Stimulated activated naive B cell treated with anti-CD40 and anti-IgM and Interleukin-4, amounts not matched to agents 10 μg/mL and 1 μg/mL and 100 μg/mL, for 72 hours (primary cell): Measurements from ENCODE around the gene DOCK1.
"Not testable (repeated sequence)": the region's sequence is repeated elsewhere in the genome, so short reads cannot be mapped to it uniquely, and the experiment has no call there.

ENCODE experiments used
- ATAC-seq, 2 donors: fragments of 150-1000 bp; cut with Tn5 transposase; replicated peaks; 2 replicates each; pipeline ENCODE4 v1.10.0; 2021; ENCODE audit warnings: moderate library complexity in 1 of 2
- DNase-seq: peaks from one replicate; pipeline ENCODE4 v3.0.0; 2021
- H3K27ac Mint-ChIP-seq: one replicate; pipeline ENCODE4 v1.8.0; 2022; ENCODE audit warnings: mild to moderate bottlenecking, mixed read lengths
- H3K27me3 Mint-ChIP-seq, 2 donors: one replicate each; pipeline ENCODE4 v1.8.0; 2022; ENCODE audit warnings: mixed read lengths in 2 of 2
- H3K36me3 Mint-ChIP-seq, 2 donors: one replicate each; pipeline ENCODE4 v1.8.0; 2022; ENCODE audit warnings: mixed read lengths in 2 of 2, mild to moderate bottlenecking in 1 of 2
- H3K4me1 Mint-ChIP-seq, 2 donors: one replicate each; pipeline ENCODE4 v1.8.0; 2022; ENCODE audit warnings: mixed read lengths in 2 of 2, mild to moderate bottlenecking in 1 of 2
- H3K4me3 Mint-ChIP-seq, 2 donors: one replicate each; pipeline ENCODE4 v1.8.0; 2022; ENCODE audit warnings: mild to moderate bottlenecking in 2 of 2, mixed read lengths in 2 of 2, moderate library complexity in 1 of 2
- H3K9me3 Mint-ChIP-seq, 2 donors: one replicate each; pipeline ENCODE4 v1.8.0; 2022; ENCODE audit warnings: mixed read lengths in 2 of 2, mild to moderate bottlenecking in 1 of 2

The DOCK1 gene

DNA sequence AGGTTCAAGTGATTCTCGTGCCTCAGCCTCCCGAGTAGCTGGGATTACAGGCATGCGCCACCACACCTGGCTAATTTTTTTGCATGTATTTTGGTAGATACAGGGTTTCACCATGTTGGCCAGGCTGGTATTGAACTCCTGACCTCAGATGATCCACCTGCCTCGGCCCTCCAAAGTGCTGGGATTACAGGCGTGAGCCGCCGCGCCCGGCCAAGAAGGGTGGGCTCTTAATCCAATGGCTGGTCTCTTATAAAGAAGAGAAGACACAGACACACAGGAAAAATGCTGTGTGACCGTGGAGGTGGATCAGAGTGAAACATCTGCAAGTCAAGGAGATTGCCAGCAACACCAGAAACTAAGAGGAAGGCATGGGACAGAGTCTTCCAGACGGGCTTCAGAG is 394.0 kb downstream of the DOCK1 start:
- H3K4me3 Mint-ChIP-seq, H3K9me3 Mint-ChIP-seq, ATAC-seq, H3K27ac Mint-ChIP-seq, H3K36me3 Mint-ChIP-seq, H3K4me1 Mint-ChIP-seq, DNase-seq, H3K27me3 Mint-ChIP-seq: not testable (repeated sequence)

DNA sequence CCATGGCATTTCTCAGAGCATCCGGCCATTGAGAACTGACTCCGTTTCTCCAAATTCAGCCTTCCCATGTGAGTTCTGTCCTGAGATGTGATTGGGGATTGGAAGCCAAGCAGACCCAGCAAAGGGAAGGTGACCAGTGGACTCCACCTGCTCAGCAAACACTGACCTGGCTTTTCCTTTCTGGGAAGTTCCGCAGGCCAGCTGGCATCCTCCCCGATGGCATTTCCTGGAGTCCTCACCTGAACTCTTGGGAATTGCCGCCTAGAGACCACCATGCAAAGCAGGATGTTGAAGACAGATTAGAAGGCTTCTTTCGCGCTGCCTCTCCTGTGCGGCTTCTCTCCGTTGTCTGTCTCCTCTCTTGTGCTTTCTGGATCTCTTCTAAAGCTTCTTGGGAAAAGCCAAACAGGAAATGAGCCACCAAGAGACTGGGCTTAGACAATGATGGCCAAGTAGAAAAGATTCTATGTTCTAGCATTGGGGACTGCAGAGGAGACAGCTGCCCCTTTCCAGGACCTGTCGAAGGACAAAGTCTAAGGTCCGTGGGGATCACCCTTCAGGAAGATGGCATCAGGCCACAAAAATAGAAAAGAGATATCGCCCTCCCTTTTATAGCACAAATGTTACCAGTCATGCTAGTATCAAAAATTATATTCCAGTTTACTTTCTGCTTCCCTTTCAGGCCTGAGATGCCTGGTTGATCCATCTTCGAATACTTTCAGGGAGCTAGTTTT is 394.9 kb downstream of the DOCK1 start:
- no peak for ATAC-seq
- Mint-ChIP-seq H3K4me3 (no peak overlapping the region), H3K4me1 (no peaks in the 10 kb centered on the region), H3K27me3 (no peaks in the 10 kb centered on the region), H3K9me3 (no peaks in the 10 kb centered on the region), H3K36me3 (no peaks in the 10 kb centered on the region), H3K27ac (no peak overlapping the region)
- no peak for DNase-seq

DNA sequence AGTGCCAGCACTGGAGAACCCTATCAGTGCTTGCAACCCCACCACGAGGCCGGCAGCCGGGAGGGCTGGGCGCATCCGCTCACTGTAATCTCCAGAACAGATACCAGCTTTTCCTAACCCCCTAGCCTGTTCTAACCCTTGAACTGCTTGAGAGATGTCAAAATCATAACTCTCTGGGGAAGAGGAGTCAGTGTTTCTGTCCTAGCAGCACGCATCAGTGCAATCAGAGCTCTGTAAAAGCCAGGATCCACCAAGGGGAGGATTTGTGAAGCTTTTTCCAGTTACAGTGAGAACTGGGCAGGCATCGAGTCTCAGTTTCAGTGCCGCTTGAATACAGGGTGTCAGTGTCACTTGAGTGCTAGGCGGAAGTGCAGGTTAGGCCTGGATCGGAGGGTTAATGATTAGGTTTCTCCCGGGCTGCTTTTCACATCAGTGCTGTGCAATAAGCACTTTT is 395.7 kb downstream of the DOCK1 start:
- no peak overlapping the region for H3K27ac Mint-ChIP-seq
- H3K27me3 Mint-ChIP-seq, result no peaks in the 10 kb centered on the region
- no peak for DNase-seq
- ATAC-seq, result no peak
- no peak overlapping the region for H3K4me3 Mint-ChIP-seq
- H3K9me3 Mint-ChIP-seq, result no peaks in the 10 kb centered on the region
- no peaks in the 10 kb centered on the region for H3K4me1 Mint-ChIP-seq
- H3K36me3 Mint-ChIP-seq, result no peaks in the 10 kb centered on the region

DNA sequence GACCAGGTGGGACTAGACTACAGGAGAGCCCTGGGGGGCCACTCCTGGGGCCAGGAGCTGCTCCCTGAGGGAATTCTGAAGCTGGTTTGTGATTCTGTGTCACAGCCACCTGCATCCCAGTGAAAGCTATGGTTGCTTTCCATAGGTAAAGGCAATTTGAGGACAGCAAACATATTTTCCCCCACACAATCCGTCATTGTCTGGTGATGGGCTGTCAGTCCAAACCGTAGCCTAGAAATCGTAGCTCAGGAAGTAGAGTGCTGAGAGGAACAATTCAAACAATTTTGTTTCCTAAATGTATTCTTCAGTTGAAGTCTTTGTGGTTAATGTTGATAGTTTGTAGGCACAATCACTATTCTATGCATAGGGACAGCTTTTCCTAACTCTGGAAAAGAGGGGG is 397.1 kb downstream of the DOCK1 start:
- H3K27me3 Mint-ChIP-seq, result no peaks in the 10 kb centered on the region
- DNase-seq, result no peak
- no peak overlapping the region for H3K27ac Mint-ChIP-seq
- H3K4me3 Mint-ChIP-seq, result no peak overlapping the region
- no peaks in the 10 kb centered on the region for H3K36me3 Mint-ChIP-seq
- ATAC-seq, result no peak
- H3K9me3 Mint-ChIP-seq, result no peaks in the 10 kb centered on the region
- H3K4me1 Mint-ChIP-seq, result no peaks in the 10 kb centered on the region

DNA sequence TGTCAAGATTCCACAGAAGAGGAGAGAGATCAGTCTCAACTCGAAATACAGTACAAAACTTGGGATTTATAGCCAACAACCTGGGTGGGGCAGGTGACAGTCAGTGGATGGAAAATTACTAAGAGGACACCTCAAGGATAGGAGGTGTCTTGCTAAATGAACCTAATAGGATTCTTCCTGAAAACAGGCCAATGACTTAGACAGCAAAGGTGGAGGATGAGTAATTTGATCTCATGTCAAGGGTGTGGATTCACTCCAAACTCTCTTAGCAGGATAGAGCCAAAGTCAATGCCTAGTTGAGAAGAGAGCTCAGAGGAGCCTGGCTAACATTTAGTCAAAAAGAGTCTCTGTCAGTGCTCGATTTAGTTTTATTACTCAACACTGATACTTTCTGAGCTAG is 397.9 kb downstream of the DOCK1 start:
- H3K9me3 Mint-ChIP-seq, result no peaks in the 10 kb centered on the region
- no peak overlapping the region for H3K4me3 Mint-ChIP-seq
- no peak overlapping the region for H3K27ac Mint-ChIP-seq
- no peaks in the 10 kb centered on the region for H3K4me1 Mint-ChIP-seq
- DNase-seq, result no peak
- no peak for ATAC-seq
- H3K27me3 Mint-ChIP-seq, result no peaks in the 10 kb centered on the region
- no peaks in the 10 kb centered on the region for H3K36me3 Mint-ChIP-seq

DNA sequence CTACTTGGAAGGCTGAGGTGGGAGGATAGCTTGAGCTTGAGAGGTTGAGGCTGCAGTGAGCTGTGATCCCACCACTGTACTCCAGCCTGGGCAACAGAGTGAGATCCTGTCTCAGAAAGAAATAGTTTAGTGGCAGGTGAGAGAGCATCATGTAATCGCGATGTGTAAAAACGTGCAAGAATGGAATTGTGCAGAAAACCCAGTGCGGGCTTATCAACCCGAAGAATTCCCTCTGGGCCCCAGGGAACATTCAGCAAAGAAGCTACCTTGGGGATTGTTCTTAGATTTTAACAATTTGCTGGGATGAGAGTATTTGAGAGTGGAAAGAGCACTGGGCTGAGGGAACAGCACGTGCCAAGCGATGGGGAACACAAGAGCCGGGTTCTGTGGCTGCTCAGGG is 398.5 kb downstream of the DOCK1 start:
- H3K27ac Mint-ChIP-seq, result no peak overlapping the region
- no peaks in the 10 kb centered on the region for H3K4me1 Mint-ChIP-seq
- no peak for ATAC-seq
- H3K36me3 Mint-ChIP-seq, result no peaks in the 10 kb centered on the region
- H3K4me3 Mint-ChIP-seq, result no peak overlapping the region
- DNase-seq, result no peak
- H3K9me3 Mint-ChIP-seq, result no peaks in the 10 kb centered on the region
- H3K27me3 Mint-ChIP-seq, result no peaks in the 10 kb centered on the region

DNA sequence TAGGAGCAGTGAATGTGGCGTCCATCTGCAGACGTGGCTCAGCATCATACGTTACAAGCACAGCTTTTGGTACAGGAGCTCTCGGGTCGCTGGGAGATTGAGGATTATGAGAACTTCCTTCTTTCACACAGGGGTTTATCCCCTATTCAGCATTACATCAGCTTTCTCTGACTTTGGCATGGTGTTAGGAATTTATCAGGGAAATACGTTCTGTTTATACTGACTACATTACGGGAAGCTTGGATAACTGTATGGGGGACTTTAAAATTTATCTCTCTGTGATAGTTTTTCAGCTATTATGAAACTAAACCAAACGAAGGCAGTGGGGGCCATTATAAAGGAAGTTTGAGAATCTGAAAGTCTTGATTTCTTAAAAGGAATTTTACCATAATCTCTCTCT is 401.3 kb downstream of the DOCK1 start:
- no peak overlapping the region for H3K4me3 Mint-ChIP-seq
- H3K27ac Mint-ChIP-seq, result no peak overlapping the region
- no peaks in the 10 kb centered on the region for H3K36me3 Mint-ChIP-seq
- no peaks in the 10 kb centered on the region for H3K27me3 Mint-ChIP-seq
- H3K4me1 Mint-ChIP-seq, result no peaks in the 10 kb centered on the region
- no peaks in the 10 kb centered on the region for H3K9me3 Mint-ChIP-seq
- no peak for ATAC-seq
- no peak for DNase-seq

DNA sequence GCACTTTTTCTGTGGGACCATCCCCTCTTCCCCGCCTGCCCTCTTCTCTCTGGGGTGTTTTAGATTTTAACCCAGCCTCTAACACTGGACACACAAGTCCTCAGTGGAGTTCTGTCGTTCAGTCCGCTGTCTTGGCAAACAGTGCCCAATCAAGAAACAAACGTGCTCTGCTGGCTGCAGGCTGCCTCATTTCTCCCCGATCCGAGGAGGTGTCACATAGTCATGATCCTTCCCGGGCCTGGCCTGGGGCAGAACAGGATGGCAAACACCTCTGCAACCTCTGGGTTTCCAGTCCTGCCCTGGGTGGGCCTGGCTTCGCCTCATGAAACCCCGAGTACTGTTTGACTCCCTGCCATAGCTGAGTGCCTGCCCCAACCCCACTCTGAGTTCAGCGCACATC is 402.1 kb downstream of the DOCK1 start:
- H3K4me3 Mint-ChIP-seq, result no peak overlapping the region
- H3K4me1 Mint-ChIP-seq, result no peaks in the 10 kb centered on the region
- DNase-seq, result no peak
- no peaks in the 10 kb centered on the region for H3K9me3 Mint-ChIP-seq
- no peak for ATAC-seq
- H3K27ac Mint-ChIP-seq, result no peak overlapping the region
- H3K36me3 Mint-ChIP-seq, result no peaks in the 10 kb centered on the region
- H3K27me3 Mint-ChIP-seq, result no peaks in the 10 kb centered on the region

DNA sequence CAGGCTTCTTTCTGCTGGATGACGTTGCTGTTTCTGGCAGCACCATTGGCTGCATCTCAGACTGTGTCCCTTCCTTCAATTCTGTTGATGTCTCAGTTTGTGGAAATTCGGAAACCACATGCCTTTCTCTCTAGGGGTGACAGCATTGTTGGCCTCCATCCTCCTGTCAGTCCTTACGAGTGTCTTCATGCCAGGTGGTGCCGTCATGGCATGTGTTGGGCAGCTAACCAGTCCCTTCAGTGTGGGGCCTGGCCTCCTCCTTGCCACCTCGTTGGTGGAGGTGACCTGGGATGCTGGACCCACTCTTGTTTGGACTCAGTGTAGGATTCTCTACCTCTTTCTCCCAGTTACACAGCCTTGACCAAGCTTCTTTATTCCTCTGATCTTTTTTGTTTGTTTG is 402.8 kb downstream of the DOCK1 start:
- Mint-ChIP-seq H3K4me3 (no peak overlapping the region), H3K4me1 (no peaks in the 10 kb centered on the region), H3K27me3 (peaks cover 0 to 3% of the 10 kb centered on the region in 2 donors), H3K36me3 (no peaks in the 10 kb centered on the region), H3K27ac (no peak overlapping the region), H3K9me3 (no peaks in the 10 kb centered on the region)
- DNase-seq, result no peak
- no peak for ATAC-seq

DNA sequence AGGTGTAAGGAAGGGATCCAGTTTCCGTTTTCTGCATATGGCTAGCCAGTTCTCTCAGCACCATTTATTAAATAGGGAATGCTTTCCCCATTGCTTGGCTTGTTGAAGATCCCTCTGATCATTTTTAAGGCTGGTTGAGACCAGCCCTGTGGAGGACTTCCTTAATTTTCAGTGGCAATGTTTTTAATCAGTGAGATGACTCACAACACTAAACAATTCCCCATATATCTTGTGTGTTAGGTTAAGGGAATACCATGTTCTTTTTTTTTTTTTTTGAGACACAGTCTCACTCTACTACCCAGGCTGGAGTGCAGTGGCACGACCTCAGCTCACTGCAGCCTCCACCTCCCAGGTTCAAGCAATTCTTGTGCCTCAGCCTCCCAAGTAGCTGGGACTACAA is 404.4 kb downstream of the DOCK1 start:
- not testable (repeated sequence) for H3K4me3 Mint-ChIP-seq, H3K9me3 Mint-ChIP-seq, H3K36me3 Mint-ChIP-seq, ATAC-seq, DNase-seq, H3K27ac Mint-ChIP-seq, H3K27me3 Mint-ChIP-seq, H3K4me1 Mint-ChIP-seq

DNA sequence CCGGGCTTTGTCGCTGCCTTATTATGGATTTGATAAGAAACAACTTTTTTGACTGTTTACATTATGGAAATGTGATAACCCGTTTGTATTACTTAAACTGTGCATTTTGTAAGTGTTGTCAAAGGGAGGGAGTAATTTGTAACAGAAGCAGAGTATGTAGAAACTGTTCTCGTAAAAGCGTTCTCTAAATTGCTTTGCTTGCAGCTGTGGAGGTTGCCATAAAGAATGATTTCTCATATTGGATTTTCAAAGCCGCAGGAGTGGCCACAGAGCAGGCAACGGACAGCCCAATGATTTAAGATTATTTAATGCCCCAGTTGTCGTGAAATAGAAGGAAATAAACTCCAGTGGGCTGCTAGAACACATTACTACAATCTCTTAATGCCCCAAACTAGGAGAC is 405.2 kb downstream of the DOCK1 start:
- Mint-ChIP-seq H3K36me3 (no peaks in the 10 kb centered on the region), H3K27ac (no peak overlapping the region), H3K9me3 (no peaks in the 10 kb centered on the region), H3K27me3 (peaks cover 0 to 5% of the 10 kb centered on the region in 2 donors), H3K4me1 (no peaks in the 10 kb centered on the region), H3K4me3 (no peak overlapping the region)
- DNase-seq (no peak), ATAC-seq (no peak)

DNA sequence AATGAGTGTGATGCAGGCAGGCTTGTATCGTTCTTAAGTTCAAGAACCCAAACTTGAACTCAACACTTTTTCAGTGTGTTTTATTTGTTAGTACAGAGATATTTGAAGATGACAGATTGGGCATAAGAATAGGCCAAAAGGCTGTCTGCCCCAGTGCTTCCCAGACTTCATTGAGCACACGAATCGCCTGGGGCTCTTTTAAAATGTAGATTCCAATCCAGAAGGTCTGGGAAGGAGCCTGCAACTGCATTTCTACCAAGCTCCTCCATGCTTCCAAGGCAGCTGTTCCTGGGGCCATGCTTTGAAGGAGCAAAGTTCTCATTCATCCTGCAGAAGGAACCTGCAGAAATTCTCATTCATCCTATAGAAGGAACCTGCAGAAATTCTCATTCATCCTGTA is 405.7 kb downstream of the DOCK1 start:
- H3K4me1 Mint-ChIP-seq, result no peaks in the 10 kb centered on the region
- H3K4me3 Mint-ChIP-seq, result no peak overlapping the region
- ATAC-seq, result no peak
- no peaks in the 10 kb centered on the region for H3K9me3 Mint-ChIP-seq
- peaks cover 0 to 5% of the 10 kb centered on the region in 2 donors for H3K27me3 Mint-ChIP-seq
- no peaks in the 10 kb centered on the region for H3K36me3 Mint-ChIP-seq
- no peak overlapping the region for H3K27ac Mint-ChIP-seq
- no peak for DNase-seq

DNA sequence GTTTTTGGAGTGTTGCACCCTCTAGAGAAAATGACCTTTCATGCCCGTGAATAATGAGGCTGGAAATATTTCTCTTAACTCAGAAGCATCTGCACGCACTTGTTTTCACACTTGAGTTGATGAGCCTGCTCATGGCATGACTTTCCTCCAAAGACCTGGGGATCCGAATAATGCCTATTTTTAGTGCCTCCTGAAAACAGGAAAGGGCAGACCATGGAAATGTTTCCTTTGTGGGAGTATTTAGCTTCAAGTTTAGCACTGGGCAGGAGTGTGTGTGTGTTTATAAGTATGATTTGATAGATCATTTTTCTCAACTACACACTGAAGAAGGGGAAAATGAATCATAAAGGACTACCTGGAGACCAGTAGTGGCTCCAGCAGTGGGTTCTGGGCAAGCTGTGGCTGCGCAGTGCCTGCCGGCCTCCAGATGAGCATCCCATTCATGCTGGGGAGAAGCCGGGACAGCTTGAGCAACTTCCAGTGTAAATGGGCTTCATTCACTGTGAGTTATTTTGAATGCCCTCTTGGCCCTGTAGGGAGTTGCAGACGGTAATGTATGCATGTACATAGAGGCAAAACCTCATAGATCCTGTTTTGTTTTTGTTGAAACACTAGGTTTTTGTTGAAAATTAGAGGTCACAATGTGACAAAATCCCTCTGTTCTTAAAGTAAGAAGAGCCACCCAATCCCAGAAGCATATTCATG is 408.9 kb downstream of the DOCK1 start:
- Mint-ChIP-seq H3K4me1 (no peaks in the 10 kb centered on the region), H3K27ac (no peak overlapping the region), H3K9me3 (no peaks in the 10 kb centered on the region), H3K4me3 (no peak overlapping the region), H3K27me3 (peaks cover 0 to 5% of the 10 kb centered on the region in 2 donors), H3K36me3 (no peaks in the 10 kb centered on the region)
- no peak for ATAC-seq
- DNase-seq, result no peak

DNA sequence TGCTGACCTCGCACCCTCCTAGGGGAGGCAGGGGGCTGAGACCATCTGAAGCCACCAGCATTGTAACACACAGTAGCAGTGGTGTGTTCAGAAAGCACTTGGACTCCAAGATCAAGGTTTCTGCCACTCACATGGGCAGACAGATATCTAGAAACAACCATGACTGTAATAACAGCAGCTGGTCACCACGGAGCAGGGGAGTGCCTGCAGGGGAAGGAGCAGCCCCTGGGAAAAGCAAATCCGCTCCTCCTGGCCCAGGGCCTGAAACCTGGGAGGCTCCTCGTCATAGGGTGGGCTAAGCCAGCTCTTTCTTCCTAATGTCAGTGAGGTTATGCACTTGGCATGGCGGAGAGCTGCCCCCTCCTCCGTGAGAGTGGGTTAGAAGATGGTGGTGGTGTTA is 409.6 kb downstream of the DOCK1 start:
- no peak overlapping the region for H3K4me3 Mint-ChIP-seq
- no peaks in the 10 kb centered on the region for H3K4me1 Mint-ChIP-seq
- no peak for DNase-seq
- H3K9me3 Mint-ChIP-seq, result no peaks in the 10 kb centered on the region
- no peak overlapping the region for H3K27ac Mint-ChIP-seq
- no peaks in the 10 kb centered on the region for H3K36me3 Mint-ChIP-seq
- peaks cover 0 to 5% of the 10 kb centered on the region in 2 donors for H3K27me3 Mint-ChIP-seq
- no peak for ATAC-seq

DNA sequence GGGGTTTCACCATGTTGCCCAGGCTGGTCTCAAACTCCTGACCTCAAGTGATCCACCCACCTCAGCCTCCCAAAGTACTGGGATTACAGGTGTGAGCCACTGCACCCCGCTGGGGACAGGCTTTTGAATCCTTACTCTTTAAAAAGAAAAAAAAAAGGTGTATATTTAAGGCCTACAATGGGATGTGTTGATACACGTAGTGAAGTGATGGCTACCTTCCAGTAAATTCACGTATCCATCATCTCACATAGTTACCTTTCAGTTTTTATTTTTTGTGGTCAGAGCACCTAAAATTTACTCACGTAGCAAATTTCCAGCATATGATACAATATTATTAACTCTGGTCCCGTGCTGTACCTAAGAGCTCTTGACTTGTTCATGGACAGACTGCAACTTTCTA is 410.7 kb downstream of the DOCK1 start:
- ATAC-seq, result no peak
- no peak for DNase-seq
- Mint-ChIP-seq H3K27ac (no peak overlapping the region), H3K9me3 (no peaks in the 10 kb centered on the region), H3K4me3 (no peak overlapping the region), H3K4me1 (no peaks in the 10 kb centered on the region), H3K36me3 (no peaks in the 10 kb centered on the region), H3K27me3 (peaks cover 0 to 5% of the 10 kb centered on the region in 2 donors)
